Osteoblast (primary cell): ENCODE measurements around the gene DNASE1. TPM values are rescaled to one million over a fixed set of nuclear protein-coding genes. Genes with fewer than 3 reads are reported as not detected.
A peak's percentile ranks its signal among the peaks of the same experiment; 100 is the strongest.

Experiments
- DNase-seq: peaks from one replicate; pipeline ENCODE4 v3.0.0; 2011; ENCODE audit warnings: low spot score, mixed read lengths; ENCODE audit not compliant: insufficient read length; ENCODE audit errors: missing footprints
- H2AFZ ChIP-seq: 2 replicates; pipeline ENCODE4 v1.6.0; 2011; ENCODE audit warnings: mild to moderate bottlenecking, low read length
- H3K27ac ChIP-seq: 2 replicates; pipeline ENCODE4 v1.5.1; 2011; ENCODE audit warnings: mild to moderate bottlenecking, low read depth, low read length, moderate library complexity
- H3K27me3 ChIP-seq: 2 replicates; pipeline ENCODE4 v1.6.0; 2012; ENCODE audit warnings: mild to moderate bottlenecking, control low read depth, inconsistent platforms, low read length, moderate library complexity; ENCODE audit not compliant: insufficient read depth
- H3K36me3 ChIP-seq: 2 replicates; pipeline ENCODE4 v1.5.1; 2011; ENCODE audit warnings: mild to moderate bottlenecking, low read length, control low read depth, moderate library complexity; ENCODE audit not compliant: insufficient read depth
- H3K4me1 ChIP-seq: 2 replicates; pipeline ENCODE4 v1.5.1; 2011; ENCODE audit warnings: mild to moderate bottlenecking, low read length, control low read depth, moderate library complexity; ENCODE audit not compliant: insufficient read depth
- H3K4me2 ChIP-seq: 2 replicates; pipeline ENCODE4 v1.6.0; 2011; ENCODE audit warnings: mild to moderate bottlenecking, low read length; ENCODE audit not compliant: insufficient read depth
- H3K4me3 ChIP-seq: fragments of 200-600 bp; sonication (generic); 3 replicates; pipeline ENCODE4 v1.5.1; 2012; ENCODE audit warnings: mild to moderate bottlenecking, low read length, inconsistent platforms; ENCODE audit not compliant: insufficient read depth
- H3K79me2 ChIP-seq: 2 replicates; pipeline ENCODE4 v1.6.0; 2012; ENCODE audit warnings: mild to moderate bottlenecking, low read length, control low read depth, inconsistent platforms; ENCODE audit not compliant: insufficient read depth
- H3K9me3 ChIP-seq: 2 replicates; pipeline ENCODE4 v1.5.1; 2011; ENCODE audit warnings: low read depth, low read length, control low read depth
- H4K20me1 ChIP-seq: 2 replicates; pipeline ENCODE4 v1.6.0; 2012; ENCODE audit warnings: mild to moderate bottlenecking, low read length, control low read depth; ENCODE audit not compliant: insufficient read depth
- total RNA-seq: library from RNA; depleted of rRNA; stranded (reverse); fragments of >200 nt; gene quantifications from 2 replicates; pipeline ENCODE4 v1.2.3, GENCODE V29; 2012
- TF ChIP-seq, protein P1 (sequence below): IDR thresholded peaks from 2 replicates; pipeline ENCODE4 v1.5.1; 2011; ENCODE audit warnings: mild to moderate bottlenecking, low read depth, low read length, moderate library complexity; ENCODE audit errors: extremely low read depth

DNASE1 gene
- total RNA-seq, 1 donor = 11.9 TPM

- Histone ChIP-seq H3K27ac (peak overlapping the region; percentile 40), H3K79me2 (peaks cover 19% of the 10 kb centered on the region), H3K27me3 (no peaks in the 10 kb centered on the region), H2AFZ (peak overlapping the region; percentile 95), H3K9me3 (no peaks in the 10 kb centered on the region), H3K36me3 (peaks cover 26% of the 10 kb centered on the region), H3K4me1 (peaks cover 11% of the 10 kb centered on the region), H4K20me1 (no peaks in the 10 kb centered on the region), H3K4me3 (peak overlapping the region; percentile 67), H3K4me2 (peak overlapping the region; percentile 89)
- DNase-seq = peak; percentile 22
- TF ChIP-seq, protein P1, sequence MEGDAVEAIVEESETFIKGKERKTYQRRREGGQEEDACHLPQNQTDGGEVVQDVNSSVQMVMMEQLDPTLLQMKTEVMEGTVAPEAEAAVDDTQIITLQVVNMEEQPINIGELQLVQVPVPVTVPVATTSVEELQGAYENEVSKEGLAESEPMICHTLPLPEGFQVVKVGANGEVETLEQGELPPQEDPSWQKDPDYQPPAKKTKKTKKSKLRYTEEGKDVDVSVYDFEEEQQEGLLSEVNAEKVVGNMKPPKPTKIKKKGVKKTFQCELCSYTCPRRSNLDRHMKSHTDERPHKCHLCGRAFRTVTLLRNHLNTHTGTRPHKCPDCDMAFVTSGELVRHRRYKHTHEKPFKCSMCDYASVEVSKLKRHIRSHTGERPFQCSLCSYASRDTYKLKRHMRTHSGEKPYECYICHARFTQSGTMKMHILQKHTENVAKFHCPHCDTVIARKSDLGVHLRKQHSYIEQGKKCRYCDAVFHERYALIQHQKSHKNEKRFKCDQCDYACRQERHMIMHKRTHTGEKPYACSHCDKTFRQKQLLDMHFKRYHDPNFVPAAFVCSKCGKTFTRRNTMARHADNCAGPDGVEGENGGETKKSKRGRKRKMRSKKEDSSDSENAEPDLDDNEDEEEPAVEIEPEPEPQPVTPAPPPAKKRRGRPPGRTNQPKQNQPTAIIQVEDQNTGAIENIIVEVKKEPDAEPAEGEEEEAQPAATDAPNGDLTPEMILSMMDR = no peak
These were observed 36.7 kb downstream of the DNASE1 start for GRCh38 chr16:3690980-3691720.

DNA sequence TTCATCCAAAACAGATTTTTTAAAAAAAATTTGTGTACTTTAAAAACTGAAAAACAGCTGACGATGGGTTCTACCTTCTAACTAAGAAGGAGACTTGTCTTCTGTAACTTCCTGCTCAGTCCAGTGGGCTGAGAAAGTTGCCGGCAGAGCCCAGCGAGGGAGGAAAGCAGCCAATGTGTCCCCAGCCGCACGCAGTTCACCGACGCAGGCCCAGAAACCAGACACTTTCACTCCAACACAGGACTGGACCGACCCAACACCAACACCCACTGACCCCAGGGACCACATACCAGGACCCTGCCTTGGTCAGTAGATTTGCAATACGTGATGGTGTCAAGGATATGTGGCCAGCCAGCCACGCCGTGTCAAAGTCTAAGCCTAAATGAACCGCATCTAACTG lies 37.3 kb downstream of the DNASE1 start:
- H3K4me3 ChIP-seq = no peak overlapping the region
- peaks cover 21% of the 10 kb centered on the region for H3K36me3 ChIP-seq
- no peaks in the 10 kb centered on the region for H3K27me3 ChIP-seq
- no peak for DNase-seq
- no peak overlapping the region for H3K4me2 ChIP-seq
- H3K4me1 ChIP-seq = peaks cover 11% of the 10 kb centered on the region
- no peak overlapping the region for H3K27ac ChIP-seq
- peaks cover 23% of the 10 kb centered on the region for H3K79me2 ChIP-seq
- no peaks in the 10 kb centered on the region for H3K9me3 ChIP-seq
- H2AFZ ChIP-seq = no peak overlapping the region
- TF ChIP-seq, protein P1 = no peak
- H4K20me1 ChIP-seq = no peaks in the 10 kb centered on the region

DNA sequence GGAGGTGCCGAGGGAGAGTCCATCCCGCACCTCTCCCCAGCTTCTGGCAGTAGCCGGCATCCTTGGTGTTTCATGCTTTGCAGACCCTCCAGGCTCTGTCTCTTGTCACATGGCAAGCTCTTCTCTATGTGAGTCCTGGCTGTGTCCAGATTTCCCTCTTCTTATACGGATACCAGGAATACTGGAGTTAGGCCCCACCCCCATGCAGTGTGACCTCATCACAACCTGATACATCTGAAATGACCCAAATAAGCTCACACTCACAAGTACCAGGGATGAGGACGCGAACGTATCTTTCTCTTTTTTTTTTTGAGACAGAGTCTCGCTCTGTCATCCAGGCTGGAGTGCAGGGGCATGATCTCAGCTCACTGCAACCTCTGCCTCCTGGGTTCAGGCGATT lies 39.6 kb downstream of the DNASE1 start:
- TF ChIP-seq, protein P1 = no peak
- no peaks in the 10 kb centered on the region for H3K9me3 ChIP-seq
- H4K20me1 ChIP-seq = no peaks in the 10 kb centered on the region
- no peak for DNase-seq
- H3K79me2 ChIP-seq = peaks cover 23% of the 10 kb centered on the region
- H3K4me2 ChIP-seq = no peak overlapping the region
- H2AFZ ChIP-seq = no peak overlapping the region
- no peak overlapping the region for H3K4me3 ChIP-seq
- H3K27me3 ChIP-seq = no peaks in the 10 kb centered on the region
- H3K36me3 ChIP-seq = no peaks in the 10 kb centered on the region
- H3K4me1 ChIP-seq = peaks cover 11% of the 10 kb centered on the region
- H3K27ac ChIP-seq = no peak overlapping the region

DNA sequence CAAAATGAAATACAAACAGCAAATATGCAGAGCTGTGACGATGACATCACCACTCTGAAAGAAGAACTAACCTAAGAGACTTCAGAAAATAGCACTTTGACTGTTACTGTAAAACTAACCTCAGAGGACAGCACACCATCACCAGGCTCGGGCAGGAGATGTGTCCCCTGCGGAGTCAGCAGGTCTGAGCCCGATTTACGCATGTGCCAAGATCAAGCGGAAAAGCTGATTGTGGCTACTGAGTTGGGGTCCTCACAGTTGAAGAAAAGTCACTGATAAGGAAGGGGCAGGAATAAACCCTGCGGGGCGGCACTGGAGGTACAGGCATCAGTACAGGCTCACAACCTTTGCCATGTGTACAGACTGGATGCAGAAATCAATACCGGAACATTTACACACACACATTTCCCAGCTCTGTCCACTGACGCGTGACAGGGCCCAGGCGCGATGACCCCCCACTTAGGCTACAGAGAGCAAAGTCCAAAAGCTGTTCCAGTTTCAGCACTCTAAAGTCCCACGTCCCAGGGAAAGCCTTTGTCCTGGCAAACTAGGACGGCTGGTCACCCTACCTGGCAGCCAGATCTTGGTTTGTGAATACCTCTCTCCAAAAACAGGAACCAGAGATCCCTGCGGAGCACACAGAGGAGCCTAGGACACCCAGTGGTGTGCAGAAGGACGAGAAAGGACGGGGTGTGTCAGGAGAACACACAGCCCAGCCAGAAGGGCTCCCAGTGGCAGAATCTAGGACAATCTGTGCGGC lies 41.3 kb downstream of the DNASE1 start:
- DNase-seq = no peak
- TF ChIP-seq, protein P1 = no peak

More for the DNA sequence above, 41.3 kb downstream of the DNASE1 start:
- H3K4me3 ChIP-seq = no peak overlapping the region
- peaks cover 4% of the 10 kb centered on the region for H3K4me1 ChIP-seq
- H2AFZ ChIP-seq = no peak overlapping the region
- no peaks in the 10 kb centered on the region for H3K9me3 ChIP-seq
- H3K27ac ChIP-seq = no peak overlapping the region
- H3K79me2 ChIP-seq = peaks cover 26% of the 10 kb centered on the region
- no peaks in the 10 kb centered on the region for H4K20me1 ChIP-seq
- no peaks in the 10 kb centered on the region for H3K27me3 ChIP-seq
- no peaks in the 10 kb centered on the region for H3K36me3 ChIP-seq
- no peak overlapping the region for H3K4me2 ChIP-seq
